Retinal pigment epithelial cell (primary cell): ENCODE measurements around the gene ACYP1.
A peak's percentile ranks its signal among the peaks of the same experiment; 100 is the strongest.

Experiments
- DNase-seq: peaks from one replicate; pipeline ENCODE4 v3.0.0-alpha.2; 2010; ENCODE audit warnings: low read depth
- H3K4me3 ChIP-seq: 2 replicates; pipeline ENCODE4 v1.5.1; 2011; ENCODE audit warnings: mild to moderate bottlenecking, low read length, control low read depth, moderate library complexity
- CTCF ChIP-seq: conservative IDR thresholded peaks from 2 replicates; pipeline ENCODE4 v1.5.1; 2011; ENCODE audit warnings: low read depth, low read length, control low read depth, inconsistent platforms

Gene ACYP1

GRCh38 chr14:75063491-75064204 lies at the start of gene ACYP1:
TSS of gene ACYP1 (minus strand) at chr14:75064024. CDS start at chr14:75063553, 471 bp downstream.
- peak; percentile 31 for DNase-seq
- H3K4me3 ChIP-seq = peak within 1 kb of the TSS; percentile 94
- TF ChIP-seq CTCF = no peak

- DNase-seq = no peak
- no peak overlapping the region for H3K4me3 ChIP-seq
- TF ChIP-seq CTCF = no peak
Observed at GRCh38 chr14:75109877-75110276, 46.1 kb upstream of the ACYP1 start.

- TF ChIP-seq CTCF = no peak
- no peak overlapping the region for H3K4me3 ChIP-seq
- no peak for DNase-seq
Observed at GRCh38 chr14:75107186-75107585, 43.4 kb upstream of the ACYP1 start.

- TF ChIP-seq CTCF = no peak
- no peak overlapping the region for H3K4me3 ChIP-seq
- DNase-seq = no peak
Observed at GRCh38 chr14:75101491-75101890, 37.7 kb upstream of the ACYP1 start.

- no peak overlapping the region for H3K4me3 ChIP-seq
- TF ChIP-seq CTCF = no peak
Observed at GRCh38 chr14:75098682-75099081, 34.9 kb upstream of the ACYP1 start.

GRCh38 chr14:75098212-75098611 lies 34.4 kb upstream of the ACYP1 start:
- H3K4me3 ChIP-seq = no peak overlapping the region
- no peak for DNase-seq
- TF ChIP-seq CTCF = no peak

More at GRCh38 chr14:75098682-75099081, 34.9 kb upstream of the ACYP1 start:
- no peak for DNase-seq

- no peak overlapping the region for H3K4me3 ChIP-seq
- no peak for TF ChIP-seq CTCF
- DNase-seq = no peak
Observed at GRCh38 chr14:75096959-75097358, 33.1 kb upstream of the ACYP1 start.
